Measurements from ENCODE around the gene RASAL2. TPM values are rescaled to one million over a fixed set of nuclear protein-coding genes. Genes with fewer than 3 reads are reported as not detected.

Gene RASAL2
- total RNA-seq, 1 experiment from 2014 or later = 31.6 TPM

DNA sequence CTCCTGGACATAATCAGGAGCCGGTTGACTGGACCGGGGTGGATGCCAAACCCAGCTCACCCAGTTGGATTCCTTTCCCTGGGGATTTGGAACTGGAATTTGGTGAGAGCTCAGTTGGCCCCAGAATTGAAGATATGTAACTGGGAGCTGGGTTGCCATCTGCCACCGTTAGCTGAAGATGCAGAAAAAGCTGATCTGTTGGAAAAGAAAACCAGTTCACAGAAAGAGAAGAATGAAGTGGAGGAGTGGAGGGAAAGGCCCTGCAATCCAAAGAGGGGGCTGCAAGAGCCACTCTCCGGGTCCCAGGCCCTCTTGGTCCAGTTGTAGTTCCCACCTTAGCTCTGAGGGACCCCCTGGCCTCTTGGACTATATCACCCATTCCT lies 435.0 kb downstream of the RASAL2 start:
- 0 out of 2 replicates have a peak, but pooled peaks cover 2% of the 10 kb centered on the region for H3K4me1 ChIP-seq (ENCODE audit: control insufficient read depth, insufficient read depth, low read length)
- TF ChIP-seq, protein P1, sequence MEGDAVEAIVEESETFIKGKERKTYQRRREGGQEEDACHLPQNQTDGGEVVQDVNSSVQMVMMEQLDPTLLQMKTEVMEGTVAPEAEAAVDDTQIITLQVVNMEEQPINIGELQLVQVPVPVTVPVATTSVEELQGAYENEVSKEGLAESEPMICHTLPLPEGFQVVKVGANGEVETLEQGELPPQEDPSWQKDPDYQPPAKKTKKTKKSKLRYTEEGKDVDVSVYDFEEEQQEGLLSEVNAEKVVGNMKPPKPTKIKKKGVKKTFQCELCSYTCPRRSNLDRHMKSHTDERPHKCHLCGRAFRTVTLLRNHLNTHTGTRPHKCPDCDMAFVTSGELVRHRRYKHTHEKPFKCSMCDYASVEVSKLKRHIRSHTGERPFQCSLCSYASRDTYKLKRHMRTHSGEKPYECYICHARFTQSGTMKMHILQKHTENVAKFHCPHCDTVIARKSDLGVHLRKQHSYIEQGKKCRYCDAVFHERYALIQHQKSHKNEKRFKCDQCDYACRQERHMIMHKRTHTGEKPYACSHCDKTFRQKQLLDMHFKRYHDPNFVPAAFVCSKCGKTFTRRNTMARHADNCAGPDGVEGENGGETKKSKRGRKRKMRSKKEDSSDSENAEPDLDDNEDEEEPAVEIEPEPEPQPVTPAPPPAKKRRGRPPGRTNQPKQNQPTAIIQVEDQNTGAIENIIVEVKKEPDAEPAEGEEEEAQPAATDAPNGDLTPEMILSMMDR (IDR thresholded peaks at IDR 0.05) = no peak
- no peak for TF ChIP-seq TCF7L2 (IDR thresholded peaks at IDR 0.05; ENCODE audit: low read depth, low read length)
- TF ChIP-seq, protein P2, sequence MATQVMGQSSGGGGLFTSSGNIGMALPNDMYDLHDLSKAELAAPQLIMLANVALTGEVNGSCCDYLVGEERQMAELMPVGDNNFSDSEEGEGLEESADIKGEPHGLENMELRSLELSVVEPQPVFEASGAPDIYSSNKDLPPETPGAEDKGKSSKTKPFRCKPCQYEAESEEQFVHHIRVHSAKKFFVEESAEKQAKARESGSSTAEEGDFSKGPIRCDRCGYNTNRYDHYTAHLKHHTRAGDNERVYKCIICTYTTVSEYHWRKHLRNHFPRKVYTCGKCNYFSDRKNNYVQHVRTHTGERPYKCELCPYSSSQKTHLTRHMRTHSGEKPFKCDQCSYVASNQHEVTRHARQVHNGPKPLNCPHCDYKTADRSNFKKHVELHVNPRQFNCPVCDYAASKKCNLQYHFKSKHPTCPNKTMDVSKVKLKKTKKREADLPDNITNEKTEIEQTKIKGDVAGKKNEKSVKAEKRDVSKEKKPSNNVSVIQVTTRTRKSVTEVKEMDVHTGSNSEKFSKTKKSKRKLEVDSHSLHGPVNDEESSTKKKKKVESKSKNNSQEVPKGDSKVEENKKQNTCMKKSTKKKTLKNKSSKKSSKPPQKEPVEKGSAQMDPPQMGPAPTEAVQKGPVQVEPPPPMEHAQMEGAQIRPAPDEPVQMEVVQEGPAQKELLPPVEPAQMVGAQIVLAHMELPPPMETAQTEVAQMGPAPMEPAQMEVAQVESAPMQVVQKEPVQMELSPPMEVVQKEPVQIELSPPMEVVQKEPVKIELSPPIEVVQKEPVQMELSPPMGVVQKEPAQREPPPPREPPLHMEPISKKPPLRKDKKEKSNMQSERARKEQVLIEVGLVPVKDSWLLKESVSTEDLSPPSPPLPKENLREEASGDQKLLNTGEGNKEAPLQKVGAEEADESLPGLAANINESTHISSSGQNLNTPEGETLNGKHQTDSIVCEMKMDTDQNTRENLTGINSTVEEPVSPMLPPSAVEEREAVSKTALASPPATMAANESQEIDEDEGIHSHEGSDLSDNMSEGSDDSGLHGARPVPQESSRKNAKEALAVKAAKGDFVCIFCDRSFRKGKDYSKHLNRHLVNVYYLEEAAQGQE (IDR thresholded peaks at IDR 0.05; ENCODE audit: insufficient read depth in 1 of 2, low read depth in 2 of 2, low read length in 1 of 2) = no peak
- TF ChIP-seq SIN3A (IDR thresholded peaks at IDR 0.05; ENCODE audit: borderline replicate concordance, insufficient read depth, low read depth, low read length) = no peak
- TF ChIP-seq POLR2AphosphoS5 (IDR thresholded peaks at IDR 0.05; ENCODE audit: low read depth, low read length) = no peak
- in situ Hi-C loops (cut with HindIII; ENCODE audit: low pct_unique_long_range_greater_than_20kb, low sequenced_read_pairs) = no loop called here
- no peak overlapping the region for H3K4me3 ChIP-seq (ENCODE audit: low read depth in 2 of 2, low read length in 2 of 2)
- no peaks in the 10 kb centered on the region for H3K27me3 ChIP-seq (ENCODE audit: control insufficient read depth, insufficient read depth, low read length)
- H3K27ac ChIP-seq (ENCODE audit: low read length) = no peak overlapping the region
- intact Hi-C loops (cut with micrococcal nuclease; ENCODE audit: unreplicated experiment) = no loop called here
- no TSS peak for BruUV-seq (replicated peaks)
- POLR2A ChIA-PET = no interaction called here
- DNase-seq (ENCODE audit: low read depth, low spot score) (no peak), ATAC-seq (no peak)
- no peaks in the 10 kb centered on the region for H3K36me3 ChIP-seq (ENCODE audit: control insufficient read depth, insufficient read depth, low read length)
- CTCF ChIA-PET = interaction anchor here (0.6 kb wide), 1 partner anchor 23 kb away, joined by 6 read pairs; no protein-coding TSS in a partner anchor
- no peaks in the 10 kb centered on the region for H3K9me3 ChIP-seq (ENCODE audit: control insufficient read depth, insufficient read depth, low read depth, low read length)

DNA sequence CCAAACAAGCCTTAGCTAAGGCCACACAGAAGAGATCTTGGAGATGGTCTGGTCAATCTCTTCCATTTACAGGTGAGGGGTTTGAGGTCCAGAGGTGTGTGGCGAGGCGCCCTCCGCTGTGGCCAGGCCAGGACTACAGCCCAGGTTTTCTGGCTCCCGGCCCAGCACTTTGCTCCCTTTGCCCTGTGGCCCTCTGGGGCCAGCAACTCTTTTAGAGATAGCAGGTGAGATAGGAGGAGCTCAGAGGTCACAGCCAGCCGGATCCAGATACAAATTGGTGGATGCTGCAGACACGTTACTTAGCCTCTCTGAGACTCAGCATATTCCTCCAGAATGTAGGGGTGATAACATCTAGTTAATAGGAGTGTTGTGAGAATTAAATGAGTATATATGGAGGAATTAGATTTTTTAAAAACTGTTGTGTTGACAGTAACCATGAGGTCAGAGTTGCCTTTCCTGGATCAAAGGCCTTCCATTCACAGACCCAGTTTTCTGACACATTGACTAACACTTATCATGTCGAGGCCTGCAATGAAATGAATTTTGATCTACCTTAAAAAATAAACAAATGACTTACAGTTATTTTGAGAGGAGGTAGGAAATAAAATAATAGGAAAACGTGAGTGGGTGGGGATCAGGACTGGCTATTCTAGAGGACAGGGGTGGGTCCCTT lies 435.6 kb downstream of the RASAL2 start:
- Histone ChIP-seq H3K27me3 (ENCODE audit: control insufficient read depth, insufficient read depth, low read length) (no peaks in the 10 kb centered on the region), H3K4me3 (ENCODE audit: low read depth in 2 of 2, low read length in 2 of 2) (no peak overlapping the region), H3K27ac (ENCODE audit: low read length) (no peak overlapping the region), H3K9me3 (ENCODE audit: control insufficient read depth, insufficient read depth, low read depth, low read length) (no peaks in the 10 kb centered on the region), H3K36me3 (ENCODE audit: control insufficient read depth, insufficient read depth, low read length) (no peaks in the 10 kb centered on the region), H3K4me1 (ENCODE audit: control insufficient read depth, insufficient read depth, low read length) (0 out of 2 replicates have a peak, but pooled peaks cover 2% of the 10 kb centered on the region)
- ChIA-PET CTCF (interaction anchor here (0.6 kb wide), 1 partner anchor 24 kb away, joined by 6 read pairs; no protein-coding TSS in a partner anchor), POLR2A (no interaction called here)
- in situ Hi-C loops (cut with HindIII; ENCODE audit: low pct_unique_long_range_greater_than_20kb, low sequenced_read_pairs) = no loop called here
- TF ChIP-seq SIN3A (IDR thresholded peaks at IDR 0.05; ENCODE audit: borderline replicate concordance, insufficient read depth, low read depth, low read length) (no peak), TCF7L2 (IDR thresholded peaks at IDR 0.05; ENCODE audit: low read depth, low read length) (no peak), POLR2AphosphoS5 (IDR thresholded peaks at IDR 0.05; ENCODE audit: low read depth, low read length) (no peak)
- TF ChIP-seq, protein P1 (IDR thresholded peaks at IDR 0.05) = no peak
- TF ChIP-seq, protein P2 (IDR thresholded peaks at IDR 0.05; ENCODE audit: insufficient read depth in 1 of 2, low read depth in 2 of 2, low read length in 1 of 2) = no peak
- no TSS peak for BruUV-seq (replicated peaks)
- no peak for DNase-seq (ENCODE audit: low read depth, low spot score)
- no peak for ATAC-seq
- intact Hi-C loops (cut with micrococcal nuclease; ENCODE audit: unreplicated experiment) = loop anchor here (5.0 kb wide), 2 partner anchors 222 to 358 kb away; no protein-coding TSS in a partner anchor
